K562 (cell line): ENCODE measurements around the gene ADIPOR2.

Experiments
- ATF1 ChIP-seq, 2 experiments: fragments of 450-650 bp in 1 of 2; IDR thresholded peaks; 2 replicates each; pipeline ENCODE4 v1.6.1; 2016; ENCODE audit warnings: missing compliant biosample characterization in 1 of 2, missing genetic modification characterization in 1 of 2
- CTCF ChIP-seq, 3 experiments: IDR thresholded peaks in 2 of 3; conservative IDR thresholded peaks in 1 of 3; 2 replicates each; pipeline ENCODE4 v1.5.1; 2011 to 2012; ENCODE audit warnings: low read length in 3 of 3, mild to moderate bottlenecking in 3 of 3, control low read depth in 2 of 3, improper control_type of control experiment in 1 of 3, inconsistent platforms in 1 of 3, low read depth in 1 of 3, mixed read lengths in 1 of 3, moderate library complexity in 1 of 3; ENCODE audit not compliant: insufficient read depth in 2 of 3
- CUX1 ChIP-seq: fragments of 200-800 bp; sonication (Bioruptor generic); IDR thresholded peaks from 2 replicates; pipeline ENCODE4 v1.6.1; 2016; ENCODE audit warnings: missing genetic modification characterization, missing compliant biosample characterization
- E2F4 ChIP-seq: sonication (generic); formaldehyde crosslinking; IDR thresholded peaks from 2 replicates; pipeline ENCODE4 v1.8.0; 2022; ENCODE audit warnings: mild to moderate bottlenecking, low read depth, missing genetic modification reagents
- HLTF ChIP-seq: fragments of 450-650 bp; IDR thresholded peaks from 2 replicates; pipeline ENCODE4 v1.6.1; 2016
- SMAD2 ChIP-seq: fragments of 150-350 bp; IDR thresholded peaks from 2 replicates; pipeline ENCODE4 v1.6.1; 2014; ENCODE audit warnings: low read depth, mild to moderate bottlenecking, low read length
- TAF1 ChIP-seq: IDR thresholded peaks from 2 replicates; pipeline ENCODE4 v1.6.1; 2011; ENCODE audit warnings: mild to moderate bottlenecking, low read length, moderate library complexity; ENCODE audit not compliant: insufficient read depth, control insufficient read depth, severe bottlenecking; ENCODE audit errors: extremely low read depth
- TCF7L2 ChIP-seq: fragments of 150-350 bp; IDR thresholded peaks from 2 replicates; pipeline ENCODE4 v1.6.1; 2016; ENCODE audit warnings: low read depth, mild to moderate bottlenecking, low read length, moderate library complexity
- TRIM28 ChIP-seq: fragments of 450-650 bp; IDR thresholded peaks from 2 replicates; pipeline ENCODE4 v1.6.1; 2017
- UBTF ChIP-seq, 2 experiments: IDR thresholded peaks; 2 replicates each; pipeline ENCODE4 v1.6.1; 2012; ENCODE audit warnings: improper control_type of control experiment in 2 of 2, low read depth in 2 of 2, low read length in 2 of 2, borderline replicate concordance in 1 of 2
- ZNF12 ChIP-seq: sonication (generic); formaldehyde crosslinking; IDR thresholded peaks from 2 replicates; pipeline ENCODE4 v1.4.0; 2020; ENCODE audit warnings: mild to moderate bottlenecking, missing genetic modification reagents
- ZNF133 ChIP-seq: fragments of 250-450 bp; sonication (Bioruptor Pico); IDR thresholded peaks from 2 replicates; pipeline ENCODE4 v1.4.0; 2020; ENCODE audit warnings: mild to moderate bottlenecking
- ZNF561 ChIP-seq: fragments of 450-650 bp; formaldehyde crosslinking; conservative IDR thresholded peaks from 2 replicates; pipeline ENCODE4 v1.4.0; 2020; ENCODE audit warnings: mild to moderate bottlenecking, moderate library complexity
- ZNF639 ChIP-seq, 2 experiments: fragments of 200-800 bp in 1 of 2; sonication (Bioruptor generic) in 1 of 2; sonication (generic) in 1 of 2; formaldehyde crosslinking in 1 of 2; IDR thresholded peaks in 1 of 2; conservative IDR thresholded peaks in 1 of 2; 2 replicates each; pipeline versions ENCODE4 v1.5.0 to v1.6.1; 2016 to 2020; ENCODE audit warnings: missing compliant biosample characterization in 1 of 2, missing genetic modification characterization in 1 of 2, missing genetic modification reagents in 1 of 2

- TF ChIP-seq E2F4 (CRISPR knock-in tag) (no peak), ZNF561 (no peak), ZNF639 (CRISPR knock-in tag; conservative IDR thresholded peaks at IDR 0.05 in 1 of 2, IDR thresholded peaks at IDR 0.05 in 1 of 2) (no peak), ZNF12 (CRISPR knock-in tag) (no peak), HLTF (no peak), SMAD2 (no peak), UBTF (IDR thresholded peaks at IDR 0.05; ENCODE audit: borderline replicate concordance in 1 of 2, low read depth in 2 of 2, low read length in 2 of 2) (no peak), TCF7L2 (no peak), CTCF (IDR thresholded peaks at IDR 0.05 in 2 of 3, conservative IDR thresholded peaks at IDR 0.05 in 1 of 3; ENCODE audit: insufficient read depth in 2 of 3, low read depth in 1 of 3, low read length in 3 of 3) (no peak), CUX1 (CRISPR knock-in tag) (no peak), TRIM28 (no peak), TAF1 (no peak), ZNF133 (no peak), ATF1 (CRISPR knock-in tag; IDR thresholded peaks at IDR 0.05) (no peak), ATF1 (tag; IDR thresholded peaks at IDR 0.05) (no peak)
Observed at GRCh38 chr12:1728824-1729223, 38.0 kb downstream of the ADIPOR2 start.
